GM12874 (cell line): ENCODE data around the gene SLC6A13.

Experiments
- CTCF ChIP-seq: IDR thresholded peaks from 2 replicates; pipeline ENCODE4 v1.5.1; 2011; ENCODE audit warnings: low read depth, mild to moderate bottlenecking, control low read depth, low read length, moderate library complexity; ENCODE audit not compliant: insufficient read depth

Gene SLC6A13

GRCh38 chr12:230925-231671 is 31.5 kb downstream of the SLC6A13 start:
- TF ChIP-seq CTCF, result no peak

GRCh38 chr12:229441-230191 is 33.0 kb downstream of the SLC6A13 start:
- TF ChIP-seq CTCF, result no peak

GRCh38 chr12:228846-229200 is 33.8 kb downstream of the SLC6A13 start:
- no peak for TF ChIP-seq CTCF

GRCh38 chr12:227923-228845 is 34.5 kb downstream of the SLC6A13 start:
- no peak for TF ChIP-seq CTCF

GRCh38 chr12:227286-227915 is 35.2 kb downstream of the SLC6A13 start:
- TF ChIP-seq CTCF, result no peak

- no peak for TF ChIP-seq CTCF
Observed at GRCh38 chr12:226401-226800, 36.2 kb downstream of the SLC6A13 start.
